A549 (cell line): ENCODE data around the gene TFAP2D. TPM values are rescaled to one million over a fixed set of nuclear protein-coding genes. Genes with fewer than 3 reads are reported as not detected.

ENCODE experiments used
- ATAC-seq, 2 experiments: fragments of 200-7000 bp in 1 of 2; fragments of >200 bp in 1 of 2; cut with Nextera tagmentation in 1 of 2; cut with Tn5 transposase in 1 of 2; 3 replicates each; pipeline versions ENCODE4 v1.8.0 to v1.9.1; 2018 to 2020; ENCODE audit warnings: mild to moderate bottlenecking in 1 of 2, moderate library complexity in 1 of 2
- CTCF ChIA-PET: fragments of 300-600 bp; sonication (Branson Sonifier 250); formaldehyde crosslinking; extraction: SDS; loops from one replicate; lab custom pipeline; 2021; ENCODE audit warnings: antibody characterized with exemption, inconsistent platforms; lab: Yijun Ruan, JAX
- POLR2A ChIA-PET: fragments of 350-600 bp; formaldehyde crosslinking; extraction: SDS; loops from one replicate; lab custom pipeline; 2021; ENCODE audit warnings: antibody characterized with exemption, inconsistent platforms; lab: Yijun Ruan, JAX
- DNase-seq, 2 experiments: peaks; one replicate each; pipeline versions ENCODE4 v3.0.0 to v3.0.0-alpha.2; 2011 to 2016; ENCODE audit warnings: low read depth in 1 of 2, low spot score in 1 of 2
- FAIRE-seq: peaks from 2 replicates; lab custom pipeline; 2011; peaks lifted over from hg19 to GRCh38; lab: Jason Lieb, UNC
- H3K27ac ChIP-seq, 2 experiments: fragments of >200 bp; sonication (Bioruptor Twin); formaldehyde crosslinking; 3 replicates each; pipeline ENCODE4 v1.5.1; 2016 to 2017
- H3K4me1 ChIP-seq: fragments of >200 bp; sonication (Bioruptor Twin); formaldehyde crosslinking; 3 replicates; pipeline ENCODE4 v1.6.1; 2016
- H3K4me2 ChIP-seq: fragments of >200 bp; sonication (Bioruptor Twin); formaldehyde crosslinking; 3 replicates; pipeline ENCODE4 v1.6.1; 2016
- H3K4me3 ChIP-seq: fragments of >200 bp; sonication (Bioruptor Twin); formaldehyde crosslinking; 3 replicates; pipeline ENCODE4 v1.5.1; 2016
- H3K9me3 ChIP-seq: fragments of >200 bp; sonication (Bioruptor Twin); formaldehyde crosslinking; 3 replicates; pipeline ENCODE4 v1.6.1; 2016
- ATOH8 ChIP-seq: fragments of 250-450 bp; sonication (Bioruptor Pico); IDR thresholded peaks from 2 replicates; pipeline ENCODE4 v1.5.0; 2020; ENCODE audit warnings: low read depth, mild to moderate bottlenecking, moderate library complexity
- BHLHE40 ChIP-seq: IDR thresholded peaks from 2 replicates; pipeline ENCODE4 v1.6.1; 2012; ENCODE audit warnings: low read depth, low read length, inconsistent platforms
- CBX2 ChIP-seq: fragments of 200-600 bp; sonication (generic); IDR thresholded peaks from 2 replicates; pipeline ENCODE4 v1.6.1; 2016; ENCODE audit warnings: low read depth, mild to moderate bottlenecking, borderline replicate concordance
- CBX8 ChIP-seq: fragments of 200-600 bp; sonication (generic); IDR thresholded peaks from 2 replicates; pipeline ENCODE4 v1.6.1; 2016
- CEBPB ChIP-seq, 2 experiments: fragments of >200 bp in 1 of 2; sonication (Bioruptor Twin) in 1 of 2; formaldehyde crosslinking in 1 of 2; IDR thresholded peaks; 2 replicates each; pipeline ENCODE4 v1.6.1; 2012 to 2016
- CTCF ChIP-seq: fragments of >200 bp; sonication (Bioruptor Twin); formaldehyde crosslinking; IDR thresholded peaks from 3 replicates; pipeline ENCODE4 v1.5.1; 2016
- ESRRA ChIP-seq: fragments of 150-350 bp; IDR thresholded peaks from 2 replicates; pipeline ENCODE4 v1.6.1; 2014; ENCODE audit warnings: mild to moderate bottlenecking, low read length, borderline replicate concordance
- FOSB ChIP-seq: fragments of 250-450 bp; sonication (Bioruptor Pico); IDR thresholded peaks from 2 replicates; pipeline ENCODE4 v1.5.0; 2020; ENCODE audit warnings: mild to moderate bottlenecking, moderate library complexity
- HDAC2 ChIP-seq: fragments of 200-600 bp; sonication (generic); IDR thresholded peaks from 2 replicates; pipeline ENCODE4 v1.6.1; 2016
- HEYL ChIP-seq: fragments of 250-450 bp; sonication (Bioruptor Pico); IDR thresholded peaks from 2 replicates; pipeline ENCODE4 v1.8.0; 2021; ENCODE audit warnings: mild to moderate bottlenecking, moderate library complexity
- HOXB13 ChIP-seq: fragments of 250-450 bp; sonication (Bioruptor Pico); IDR thresholded peaks from 2 replicates; pipeline ENCODE4 v1.5.0; 2020; ENCODE audit warnings: low read depth, mild to moderate bottlenecking, moderate library complexity
- HOXB5 ChIP-seq: fragments of 250-450 bp; sonication (Bioruptor Pico); IDR thresholded peaks from 2 replicates; pipeline ENCODE4 v1.5.0; 2020; ENCODE audit warnings: mild to moderate bottlenecking, moderate library complexity
- MAZ ChIP-seq: fragments of 150-350 bp; IDR thresholded peaks from 2 replicates; pipeline ENCODE4 v1.6.1; 2014; ENCODE audit warnings: antibody characterized with exemption, low read depth, low read length, borderline replicate concordance
- NR3C1 ChIP-seq: fragments of >200 bp; sonication (Bioruptor Twin); formaldehyde crosslinking; IDR thresholded peaks from 3 replicates; pipeline ENCODE4 v1.6.1; 2017
- PHF8 ChIP-seq: fragments of 200-600 bp; sonication (generic); IDR thresholded peaks from 2 replicates; pipeline ENCODE4 v1.6.1; 2016; ENCODE audit warnings: low read depth, mild to moderate bottlenecking, antibody characterized with exemption, moderate library complexity, borderline replicate concordance
- RAD21 ChIP-seq, 2 experiments: fragments of >200 bp in 1 of 2; sonication (Bioruptor Twin) in 1 of 2; formaldehyde crosslinking in 1 of 2; IDR thresholded peaks in 1 of 2; conservative IDR thresholded peaks in 1 of 2; 2 replicates in 1 of 2; 3 replicates in 1 of 2; pipeline ENCODE4 v1.6.1; 2012 to 2018; ENCODE audit warnings: inconsistent platforms in 1 of 2
- RCOR1 ChIP-seq: fragments of 150-350 bp; IDR thresholded peaks from 2 replicates; pipeline ENCODE4 v1.6.1; 2014; ENCODE audit warnings: antibody characterized with exemption, low read length, low read depth
- RNF2 ChIP-seq: fragments of 200-600 bp; sonication (generic); IDR thresholded peaks from 2 replicates; pipeline ENCODE4 v1.6.1; 2016; ENCODE audit warnings: low read depth, mild to moderate bottlenecking, antibody characterized with exemption, moderate library complexity, borderline replicate concordance
- SMC3 ChIP-seq: fragments of >200 bp; sonication (Bioruptor Twin); formaldehyde crosslinking; IDR thresholded peaks from 3 replicates; pipeline ENCODE4 v1.6.1; 2018; ENCODE audit warnings: inconsistent platforms
- SREBF2 ChIP-seq: fragments of 450-650 bp; IDR thresholded peaks from 2 replicates; pipeline ENCODE4 v1.6.1; 2014; ENCODE audit warnings: mild to moderate bottlenecking, moderate library complexity
- TFCP2L1 ChIP-seq: fragments of 250-450 bp; sonication (Bioruptor Pico); IDR thresholded peaks from 2 replicates; pipeline ENCODE4 v1.5.0; 2021; ENCODE audit warnings: mild to moderate bottlenecking
- TP53 ChIP-seq: fragments of 250-450 bp; sonication (Bioruptor Pico); IDR thresholded peaks from 2 replicates; pipeline ENCODE4 v1.5.0; 2021; ENCODE audit warnings: mild to moderate bottlenecking, moderate library complexity
- WGBS: methylation state at CpG from one replicate; pipeline ENCODE4 v1.1.6; 2017; ENCODE audit errors: missing lambda C conversion rate; 5-methylcytosine and 5-hydroxymethylcytosine counted together
- polyA plus RNA-seq, 4 experiments: library from polyadenylated mRNA; depleted of rRNA in 3 of 4; stranded (reverse); fragments of >200 nt; fragmentation: RNase III in 1 of 4; extraction: RNeasy Plus Mini Kit Qiagen cat#74134 plus additional on column Dnase treatment in 1 of 4; gene quantifications; 2 replicates in 3 of 4; 3 replicates in 1 of 4; pipeline ENCODE4 v1.2.3, GENCODE V29; 2011 to 2017
- TF ChIP-seq, protein P1 (sequence below): fragments of 250-450 bp; sonication (Bioruptor Pico); IDR thresholded peaks from 2 replicates; pipeline ENCODE4 v1.5.0; 2021; ENCODE audit warnings: mild to moderate bottlenecking, moderate library complexity, borderline replicate concordance
- TF ChIP-seq, protein P2 (sequence below): IDR thresholded peaks from 2 replicates; pipeline ENCODE4 v1.6.1; 2012

TFAP2D gene
- polyA plus RNA-seq, 2 of the 4 experiments (the other 2 are of a cell fraction), result not detected

DNA sequence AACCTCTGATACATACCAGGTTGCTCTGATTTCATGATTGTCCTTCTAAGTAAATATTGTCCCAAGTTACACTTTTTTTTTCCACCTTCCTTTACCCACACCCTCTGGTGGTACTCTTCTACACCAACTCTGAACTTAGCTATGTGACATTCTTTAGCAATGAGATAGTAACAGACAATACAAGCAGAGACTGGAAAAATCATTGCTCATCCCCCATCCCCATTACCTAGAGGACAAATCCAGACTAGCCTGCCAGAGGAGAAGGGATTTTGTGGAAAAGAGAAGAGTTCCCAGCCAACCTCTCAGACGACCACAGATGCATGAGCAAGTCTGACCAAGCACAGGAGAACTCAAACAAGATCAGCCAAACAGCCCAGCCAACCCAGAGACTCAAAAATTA is 72.6 kb downstream of the TFAP2D start (continued):
- TF ChIP-seq TFCP2L1 (CRISPR knock-in tag) (no peak), FOSB (CRISPR knock-in tag) (no peak), SMC3 (no peak), CBX8 (no peak), HEYL (CRISPR knock-in tag) (no peak), BHLHE40 (no peak)

GRCh38 chr6:50791900-50792508 is 78.7 kb downstream of the TFAP2D start:
- WGBS, result 8% methylated on average over 3 of the region's 3 CpGs
- DNase-seq, result peak; percentile 9 to 34
- Histone ChIP-seq H3K27ac (no peak overlapping the region), H3K4me3 (no peak overlapping the region), H3K9me3 (no peaks in the 10 kb centered on the region), H3K4me1 (no peaks in the 10 kb centered on the region), H3K4me2 (no peak overlapping the region)
- TF ChIP-seq CBX8 (no peak), RAD21 (conservative IDR thresholded peaks at IDR 0.05 in 1 of 2, IDR thresholded peaks at IDR 0.05 in 1 of 2) (peak; percentile 44 to 57; a peak in 4 of 5 replicates), CTCF (peak; percentile 56)
- ATAC-seq, result peak in 1 of 2 experiments; percentile 51; a peak in 1 of 6 replicates
- no peak for FAIRE-seq
- POLR2A ChIA-PET, result no interaction called here
- CTCF ChIA-PET, result no interaction called here

GRCh38 chr6:50792771-50793170 is 79.4 kb downstream of the TFAP2D start:
- 0% methylated on average over 1 of the region's 1 CpG for WGBS
- POLR2A ChIA-PET, result no interaction called here
- H3K9me3 ChIP-seq, result no peaks in the 10 kb centered on the region
- ATAC-seq (no peak), DNase-seq (no peak), FAIRE-seq (no peak)
- H3K4me1 ChIP-seq, result no peaks in the 10 kb centered on the region
- CTCF ChIA-PET, result no interaction called here
- no peak overlapping the region for H3K4me3 ChIP-seq
- H3K27ac ChIP-seq, result no peak overlapping the region
- TF ChIP-seq MAZ, result no peak
- no peak for TF ChIP-seq RCOR1
- TF ChIP-seq BHLHE40, result no peak
- no peak for TF ChIP-seq CEBPB (IDR thresholded peaks at IDR 0.05)
- TF ChIP-seq CBX2, result no peak
- no peak for TF ChIP-seq HDAC2
- no peak overlapping the region for H3K4me2 ChIP-seq

GRCh38 chr6:50795574-50795973 is 82.2 kb downstream of the TFAP2D start:
- H3K9me3 ChIP-seq, result no peaks in the 10 kb centered on the region
- 0% methylated on average over 5 of the region's 5 CpGs for WGBS
- H3K4me3 ChIP-seq, result no peak overlapping the region
- no peak overlapping the region for H3K27ac ChIP-seq
- POLR2A ChIA-PET, result no interaction called here
- TF ChIP-seq TFCP2L1 (CRISPR knock-in tag) (no peak), ESRRA (no peak), RNF2 (no peak), SREBF2 (no peak)
- H3K4me1 ChIP-seq, result no peaks in the 10 kb centered on the region
- FAIRE-seq (no peak), DNase-seq (no peak), ATAC-seq (no peak)
- H3K4me2 ChIP-seq, result no peak overlapping the region
- CTCF ChIA-PET, result no interaction called here

DNA sequence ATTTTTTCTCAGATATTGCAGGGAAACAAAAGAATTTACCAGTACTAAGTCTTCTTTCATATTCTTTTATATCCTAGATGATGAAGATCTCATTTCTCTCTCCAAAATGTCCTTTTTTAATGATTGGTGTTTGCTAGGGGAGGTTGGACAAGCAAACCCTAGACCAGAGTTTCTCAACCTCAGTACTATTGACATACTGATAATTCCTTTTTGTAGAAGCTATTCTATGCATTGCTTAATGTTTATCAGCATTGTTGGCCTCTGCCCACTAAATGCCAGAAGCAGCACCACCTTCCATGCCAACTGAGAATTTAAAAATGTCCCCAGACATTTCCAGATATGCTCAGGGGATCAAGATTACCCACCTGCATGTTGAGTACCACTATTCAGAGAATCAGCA is 91.0 kb downstream of the TFAP2D start:
- ChIA-PET POLR2A (no interaction called here), CTCF (no interaction called here)
- no peak for DNase-seq
- Histone ChIP-seq H3K27ac (no peak overlapping the region), H3K9me3 (no peaks in the 10 kb centered on the region), H3K4me1 (no peaks in the 10 kb centered on the region), H3K4me2 (no peak overlapping the region), H3K4me3 (no peak overlapping the region)
- FAIRE-seq, result no peak
- ATAC-seq, result no peak
- TF ChIP-seq, protein P1, sequence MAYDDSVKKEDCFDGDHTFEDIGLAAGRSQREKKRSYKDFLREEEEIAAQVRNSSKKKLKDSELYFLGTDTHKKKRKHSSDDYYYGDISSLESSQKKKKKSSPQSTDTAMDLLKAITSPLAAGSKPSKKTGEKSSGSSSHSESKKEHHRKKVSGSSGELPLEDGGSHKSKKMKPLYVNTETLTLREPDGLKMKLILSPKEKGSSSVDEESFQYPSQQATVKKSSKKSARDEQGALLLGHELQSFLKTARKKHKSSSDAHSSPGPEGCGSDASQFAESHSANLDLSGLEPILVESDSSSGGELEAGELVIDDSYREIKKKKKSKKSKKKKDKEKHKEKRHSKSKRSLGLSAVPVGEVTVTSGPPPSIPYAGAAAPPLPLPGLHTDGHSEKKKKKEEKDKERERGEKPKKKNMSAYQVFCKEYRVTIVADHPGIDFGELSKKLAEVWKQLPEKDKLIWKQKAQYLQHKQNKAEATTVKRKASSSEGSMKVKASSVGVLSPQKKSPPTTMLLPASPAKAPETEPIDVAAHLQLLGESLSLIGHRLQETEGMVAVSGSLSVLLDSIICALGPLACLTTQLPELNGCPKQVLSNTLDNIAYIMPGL, result no peak
- TF ChIP-seq, protein P2, sequence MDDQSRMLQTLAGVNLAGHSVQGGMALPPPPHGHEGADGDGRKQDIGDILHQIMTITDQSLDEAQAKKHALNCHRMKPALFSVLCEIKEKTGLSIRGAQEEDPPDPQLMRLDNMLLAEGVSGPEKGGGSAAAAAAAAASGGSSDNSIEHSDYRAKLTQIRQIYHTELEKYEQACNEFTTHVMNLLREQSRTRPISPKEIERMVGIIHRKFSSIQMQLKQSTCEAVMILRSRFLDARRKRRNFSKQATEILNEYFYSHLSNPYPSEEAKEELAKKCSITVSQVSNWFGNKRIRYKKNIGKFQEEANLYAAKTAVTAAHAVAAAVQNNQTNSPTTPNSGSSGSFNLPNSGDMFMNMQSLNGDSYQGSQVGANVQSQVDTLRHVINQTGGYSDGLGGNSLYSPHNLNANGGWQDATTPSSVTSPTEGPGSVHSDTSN, result no peak
- no peak for TF ChIP-seq PHF8
- no peak for TF ChIP-seq SMC3
- TF ChIP-seq HOXB13 (CRISPR knock-in tag), result no peak
- TF ChIP-seq TP53, result no peak
- no peak for TF ChIP-seq NR3C1
- no peak for TF ChIP-seq ATOH8 (CRISPR knock-in tag)
- no peak for TF ChIP-seq HOXB5
